Transverse colon (tissue), 4 donors: ENCODE results near the gene BSG. TPM values are rescaled to one million over a fixed set of nuclear protein-coding genes. Genes with fewer than 3 reads are reported as not detected.

ENCODE experiments used
- DNase-seq: peaks from one replicate; pipeline ENCODE4 v3.0.0-alpha.2; 2019
- H3K27ac ChIP-seq, 4 donors: fragments of 200-600 bp; sonication (generic); 2 replicates each; pipeline ENCODE4 v1.5.1; 2016 to 2018; ENCODE audit warnings: inconsistent platforms in 4 of 4
- H3K27me3 ChIP-seq: fragments of 200-600 bp; sonication (generic); 2 replicates; pipeline ENCODE4 v1.5.1; 2017; ENCODE audit warnings: inconsistent platforms
- H3K36me3 ChIP-seq, 4 donors: fragments of 200-600 bp; sonication (generic); 2 replicates each; pipeline ENCODE4 v1.5.1; 2017 to 2019; ENCODE audit warnings: inconsistent platforms in 4 of 4
- H3K4me1 ChIP-seq, 4 donors: fragments of 200-600 bp; sonication (generic); 2 replicates each; pipeline ENCODE4 v1.5.1; 2017 to 2020; ENCODE audit warnings: inconsistent platforms in 4 of 4
- H3K4me3 ChIP-seq, 4 donors: fragments of 200-600 bp; sonication (generic); 1 replicate in 1 of 4; 2 replicates in 3 of 4; pipeline versions ENCODE4 v1.5.1 to v1.6.1; 2017 to 2019; ENCODE audit warnings: inconsistent platforms in 4 of 4
- H3K9me3 ChIP-seq, 2 donors: fragments of 200-600 bp; sonication (generic); 2 replicates each; pipeline ENCODE4 v1.5.1; 2017 to 2019; ENCODE audit warnings: inconsistent platforms in 2 of 2
- EP300 ChIP-seq: sonication (generic); formaldehyde crosslinking; IDR thresholded peaks from one replicate; pipeline ENCODE4 v1.6.1; 2017; ENCODE audit warnings: antibody characterized with exemption, low read depth
- POLR2A ChIP-seq: fragments of 450-650 bp; IDR thresholded peaks from one replicate; pipeline ENCODE4 v1.6.1; 2016; ENCODE audit warnings: antibody characterized with exemption, mild to moderate bottlenecking, moderate library complexity
- POLR2AphosphoS5 ChIP-seq, 3 donors: sonication (generic); formaldehyde crosslinking; IDR thresholded peaks; one replicate each; pipeline ENCODE4 v1.6.1; 2016; ENCODE audit warnings: antibody characterized with exemption in 3 of 3
- WGBS, 2 donors: methylation state at CpG; one replicate each; pipeline ENCODE4 v1.1.5; 2018; ENCODE audit warnings: low coverage in 1 of 2; 5-methylcytosine and 5-hydroxymethylcytosine counted together
- in situ Hi-C, 4 donors: fragments of 200-750 bp; cut with MboI; loops; one replicate each; pipeline versions ENCODE4 v1.15.0 to v1.15.1; 2017; ENCODE audit warnings: low sequenced_read_pairs in 3 of 4, low pct_ligation_motif_present in 1 of 4, low pct_unique_long_range_greater_than_20kb in 1 of 4
- intact Hi-C: fragments of 100-400 bp; cut with DNase I; formaldehyde crosslinking; loops from one replicate; pipeline ENCODE4 v1.15.1; 2023; ENCODE audit warnings: low total_unique reads
- total RNA-seq, 4 donors: library from RNA; depleted of rRNA; stranded (reverse); fragments of >200 nt; gene quantifications; one replicate each; pipeline ENCODE4 v1.1.0, GENCODE V29; 2016
- TF ChIP-seq, protein P1 (sequence below), 5 experiments: fragments of 200-600 bp in 3 of 5; fragments of 450-650 bp in 2 of 5; sonication (generic) in 3 of 5; IDR thresholded peaks; 1 replicate in 2 of 5; 2 replicates in 3 of 5; pipeline ENCODE4 v1.5.1; 2016 to 2017; ENCODE audit warnings: antibody characterized with exemption in 5 of 5, inconsistent platforms in 3 of 5, mild to moderate bottlenecking in 2 of 5, moderate library complexity in 1 of 5

BSG gene
- total RNA-seq, 4 donors from 2014 or later, result 909 to 2,228 (median 1,224) TPM

DNA sequence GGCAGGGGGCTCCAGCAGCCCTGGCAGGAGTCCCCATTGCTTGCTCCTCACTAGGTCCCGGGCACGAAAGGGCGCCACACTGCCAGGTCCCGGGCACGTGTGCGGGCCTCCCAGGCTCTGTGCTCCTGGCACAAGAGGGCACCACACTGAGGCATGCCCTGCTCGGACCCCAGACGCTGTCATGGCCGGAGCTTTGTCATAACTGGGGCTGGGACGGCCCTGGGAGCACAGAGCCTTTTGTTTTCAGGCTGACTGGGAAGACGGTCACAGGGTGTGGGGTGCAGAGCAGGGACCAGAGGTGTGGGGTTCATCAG lies 7.4 kb downstream of the BSG start:
- peaks cover 14 to 23% (median 20%) of the 10 kb centered on the region in 4 donors for H3K4me1 ChIP-seq
- H3K27me3 ChIP-seq, result peaks cover 3% of the 10 kb centered on the region
- in situ Hi-C loops, result no loop called here
- DNase-seq, result no peak
- 91% methylated on average over 9 of the region's 11 CpGs; no CpG with 5 or more reads in 1 of the 2 donors for WGBS, 2 donors
- intact Hi-C loops, result loop anchor here (1.0 to 2.0 kb wide), 2 partner anchors 27 to 41 kb away; no protein-coding TSS in a partner anchor
- H3K9me3 ChIP-seq, result no peaks in the 10 kb centered on the region
- H3K27ac ChIP-seq, result no peak overlapping the region
- no peak overlapping the region for H3K4me3 ChIP-seq
- peaks cover 0 to 24% (median 11%) of the 10 kb centered on the region in 4 donors for H3K36me3 ChIP-seq
- TF ChIP-seq, protein P1, sequence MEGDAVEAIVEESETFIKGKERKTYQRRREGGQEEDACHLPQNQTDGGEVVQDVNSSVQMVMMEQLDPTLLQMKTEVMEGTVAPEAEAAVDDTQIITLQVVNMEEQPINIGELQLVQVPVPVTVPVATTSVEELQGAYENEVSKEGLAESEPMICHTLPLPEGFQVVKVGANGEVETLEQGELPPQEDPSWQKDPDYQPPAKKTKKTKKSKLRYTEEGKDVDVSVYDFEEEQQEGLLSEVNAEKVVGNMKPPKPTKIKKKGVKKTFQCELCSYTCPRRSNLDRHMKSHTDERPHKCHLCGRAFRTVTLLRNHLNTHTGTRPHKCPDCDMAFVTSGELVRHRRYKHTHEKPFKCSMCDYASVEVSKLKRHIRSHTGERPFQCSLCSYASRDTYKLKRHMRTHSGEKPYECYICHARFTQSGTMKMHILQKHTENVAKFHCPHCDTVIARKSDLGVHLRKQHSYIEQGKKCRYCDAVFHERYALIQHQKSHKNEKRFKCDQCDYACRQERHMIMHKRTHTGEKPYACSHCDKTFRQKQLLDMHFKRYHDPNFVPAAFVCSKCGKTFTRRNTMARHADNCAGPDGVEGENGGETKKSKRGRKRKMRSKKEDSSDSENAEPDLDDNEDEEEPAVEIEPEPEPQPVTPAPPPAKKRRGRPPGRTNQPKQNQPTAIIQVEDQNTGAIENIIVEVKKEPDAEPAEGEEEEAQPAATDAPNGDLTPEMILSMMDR (IDR thresholded peaks at IDR 0.05), result no peak
- no peak for TF ChIP-seq POLR2AphosphoS5 (IDR thresholded peaks at IDR 0.05)
- no peak for TF ChIP-seq EP300
- no peak for TF ChIP-seq POLR2A

DNA sequence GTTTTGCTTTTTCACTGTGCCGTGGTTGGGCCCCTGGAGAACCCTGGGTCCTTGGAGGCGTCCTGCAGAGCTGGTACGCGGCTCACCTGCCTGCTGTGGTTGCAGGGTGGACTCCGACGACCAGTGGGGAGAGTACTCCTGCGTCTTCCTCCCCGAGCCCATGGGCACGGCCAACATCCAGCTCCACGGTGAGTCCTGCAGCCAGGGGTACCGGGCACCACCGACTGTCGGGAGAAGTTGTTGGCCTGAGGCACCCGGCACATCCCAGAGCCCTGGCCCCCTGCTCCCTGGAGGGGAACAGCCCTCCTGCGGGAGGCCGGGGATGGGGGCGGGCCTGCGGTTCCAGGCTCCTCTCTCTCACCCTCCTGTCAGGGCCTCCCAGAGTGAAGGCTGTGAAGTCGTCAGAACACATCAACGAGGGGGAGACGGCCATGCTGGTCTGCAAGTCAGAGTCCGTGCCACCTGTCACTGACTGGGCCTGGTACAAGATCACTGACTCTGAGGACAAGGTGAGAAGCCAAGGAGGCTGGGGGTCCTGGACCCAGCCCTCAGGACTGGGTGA lies 8.0 kb downstream of the BSG start:
- no peak overlapping the region for H3K27ac ChIP-seq
- H3K27me3 ChIP-seq, result peaks cover 4% of the 10 kb centered on the region
- no peak overlapping the region for H3K4me3 ChIP-seq
- intact Hi-C loops (loop anchor here (1.0 kb wide), 1 partner anchor 40 kb away; no protein-coding TSS in a partner anchor), in situ Hi-C loops (no loop called here)
- no peaks in the 10 kb centered on the region for H3K9me3 ChIP-seq
- TF ChIP-seq POLR2A, result no peak
- no peak for TF ChIP-seq POLR2AphosphoS5 (IDR thresholded peaks at IDR 0.05)
- TF ChIP-seq, protein P1 (IDR thresholded peaks at IDR 0.05), result no peak
- no peak for TF ChIP-seq EP300
- DNase-seq, result no peak
- peaks cover 8 to 17% (median 14%) of the 10 kb centered on the region in 4 donors for H3K4me1 ChIP-seq
- peaks cover 0 to 24% (median 11%) of the 10 kb centered on the region in 4 donors for H3K36me3 ChIP-seq
- WGBS, 2 donors, result 91% methylated on average over 20 of the region's 22 CpGs; no CpG with 5 or more reads in 1 of the 2 donors

DNA sequence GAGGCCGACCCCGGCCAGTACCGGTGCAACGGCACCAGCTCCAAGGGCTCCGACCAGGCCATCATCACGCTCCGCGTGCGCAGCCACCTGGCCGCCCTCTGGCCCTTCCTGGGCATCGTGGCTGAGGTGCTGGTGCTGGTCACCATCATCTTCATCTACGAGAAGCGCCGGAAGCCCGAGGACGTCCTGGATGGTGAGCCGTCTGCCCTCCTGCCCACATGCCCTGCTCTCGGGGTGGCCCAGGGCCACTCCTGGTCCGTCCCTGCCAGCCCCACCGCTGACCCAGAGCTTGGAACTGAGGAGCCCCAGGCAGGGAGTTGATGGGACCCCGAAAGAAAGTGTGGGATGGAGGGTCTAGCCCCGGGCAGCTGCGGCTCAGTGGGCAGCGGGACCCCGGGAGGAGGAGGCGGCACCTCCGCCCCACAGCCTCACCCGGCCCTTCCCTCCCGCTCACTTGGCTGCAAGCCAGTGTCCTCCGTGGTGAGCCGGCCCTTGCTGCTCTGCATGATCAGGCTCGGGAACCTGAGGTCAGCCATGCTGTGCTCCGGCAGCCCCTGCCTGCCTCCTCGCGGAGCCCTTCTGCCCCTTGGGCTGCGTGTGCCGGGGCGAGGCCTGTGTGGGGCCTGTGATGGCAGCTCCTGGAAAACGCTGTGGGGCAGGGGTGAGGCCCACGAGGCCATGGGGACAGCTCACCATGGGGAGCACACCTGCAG lies 9.2 kb downstream of the BSG start:
- WGBS, 2 donors, result 86% methylated on average over 18 of the region's 40 CpGs; no CpG with 5 or more reads in 1 of the 2 donors
- no peak overlapping the region for H3K4me3 ChIP-seq
- H3K4me1 ChIP-seq, result peaks cover 0 to 7% (median 3%) of the 10 kb centered on the region in 4 donors
- peaks cover 0 to 24% (median 11%) of the 10 kb centered on the region in 4 donors for H3K36me3 ChIP-seq
- no peak overlapping the region for H3K27ac ChIP-seq
- TF ChIP-seq POLR2AphosphoS5 (IDR thresholded peaks at IDR 0.05) (no peak), POLR2A (no peak), EP300 (no peak)
- TF ChIP-seq, protein P1 (IDR thresholded peaks at IDR 0.05), result no peak
- DNase-seq, result no peak
- intact Hi-C loops, result no loop called here
- H3K9me3 ChIP-seq, result no peaks in the 10 kb centered on the region
- in situ Hi-C loops, result no loop called here
- peaks cover 13% of the 10 kb centered on the region for H3K27me3 ChIP-seq

DNA sequence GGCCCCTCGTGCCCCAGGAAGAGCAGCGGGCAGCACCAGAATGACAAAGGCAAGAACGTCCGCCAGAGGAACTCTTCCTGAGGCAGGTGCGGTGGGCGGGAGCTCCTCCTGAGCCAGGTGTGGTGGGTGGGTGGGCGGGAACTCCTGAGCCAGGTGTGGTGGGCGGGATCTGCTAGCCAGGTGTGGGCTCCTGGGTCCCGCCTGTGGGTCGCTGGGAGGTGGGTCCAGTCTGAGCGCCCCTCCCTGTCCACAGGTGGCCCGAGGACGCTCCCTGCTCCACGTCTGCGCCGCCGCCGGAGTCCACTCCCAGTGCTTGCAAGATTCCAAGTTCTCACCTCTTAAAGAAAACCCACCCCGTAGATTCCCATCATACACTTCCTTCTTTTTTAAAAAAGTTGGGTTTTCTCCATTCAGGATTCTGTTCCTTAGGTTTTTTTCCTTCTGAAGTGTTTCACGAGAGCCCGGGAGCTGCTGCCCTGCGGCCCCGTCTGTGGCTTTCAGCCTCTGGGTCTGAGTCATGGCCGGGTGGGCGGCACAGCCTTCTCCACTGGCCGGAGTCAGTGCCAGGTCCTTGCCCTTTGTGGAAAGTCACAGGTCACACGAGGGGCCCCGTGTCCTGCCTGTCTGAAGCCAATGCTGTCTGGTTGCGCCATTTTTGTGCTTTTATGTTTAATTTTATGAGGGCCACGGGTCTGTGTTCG lies 10.3 kb downstream of the BSG start:
- in situ Hi-C loops (no loop called here), intact Hi-C loops (no loop called here)
- no peak for TF ChIP-seq EP300
- TF ChIP-seq POLR2A, result no peak
- TF ChIP-seq, protein P1 (IDR thresholded peaks at IDR 0.05), result no peak
- no peak for DNase-seq
- peaks cover 24% of the 10 kb centered on the region for H3K27me3 ChIP-seq
- no peak overlapping the region for H3K4me3 ChIP-seq
- 77 to 84% methylated on average over 7 to 24 of the region's 31 CpGs for WGBS, 2 donors
- no peak overlapping the region for H3K27ac ChIP-seq
- no peaks in the 10 kb centered on the region for H3K9me3 ChIP-seq
- H3K36me3 ChIP-seq, result peaks cover 0 to 24% (median 11%) of the 10 kb centered on the region in 4 donors
- peaks cover 0 to under 1% (median 0%) of the 10 kb centered on the region in 4 donors for H3K4me1 ChIP-seq
